WTC11 (cell line): ENCODE measurements around the gene ALOX15B. TPM values are rescaled to one million over a fixed set of nuclear protein-coding genes. Genes with fewer than 3 reads are reported as not detected.

Experiments used
- ATAC-seq: fragments of 200-7000 bp; cut with Tn5 transposase; 2 replicates; pipeline ENCODE4 v1.10.0; 2021; ENCODE audit warnings: mild to moderate bottlenecking, moderate library complexity
- CTCF ChIA-PET: fragments of 300-600 bp; sonication (Branson Sonifier 250); formaldehyde crosslinking; loops from one replicate; lab custom pipeline; 2021; ENCODE audit warnings: antibody characterized with exemption; lab: Charles Lee
- POLR2A ChIA-PET: fragments of 350-600 bp; sonication (Branson Sonifier 250); formaldehyde crosslinking; loops from one replicate; lab custom pipeline; 2021; ENCODE audit warnings: antibody characterized with exemption; lab: Charles Lee
- DNase-seq: peaks from one replicate; pipeline ENCODE4 v3.0.0; 2021; ENCODE audit warnings: low spot score
- H3K27ac Mint-ChIP-seq: 2 replicates; pipeline ENCODE4 v1.8.0; 2021; ENCODE audit warnings: mixed read lengths
- H3K27me3 Mint-ChIP-seq: 2 replicates; pipeline ENCODE4 v1.8.0; 2021; ENCODE audit warnings: low read depth, mild to moderate bottlenecking, moderate library complexity, mixed read lengths
- H3K36me3 Mint-ChIP-seq: 2 replicates; pipeline ENCODE4 v1.8.0; 2021; ENCODE audit warnings: mixed read lengths
- H3K4me1 Mint-ChIP-seq: 2 replicates; pipeline ENCODE4 v1.8.0; 2022; ENCODE audit warnings: mixed read lengths
- H3K4me3 Mint-ChIP-seq: 2 replicates; pipeline ENCODE4 v1.8.0; 2021; ENCODE audit warnings: mild to moderate bottlenecking, moderate library complexity, mixed read lengths
- H3K9me3 Mint-ChIP-seq: 2 replicates; pipeline ENCODE4 v1.8.0; 2021; ENCODE audit warnings: mixed read lengths
- E2F4 ChIP-seq: sonication (generic); formaldehyde crosslinking; IDR thresholded peaks from 2 replicates; pipeline ENCODE4 v1.8.1; 2022; ENCODE audit warnings: low read depth, mild to moderate bottlenecking, moderate library complexity, missing genetic modification reagents, borderline replicate concordance
- FOXP4 ChIP-seq: sonication (generic); formaldehyde crosslinking; IDR thresholded peaks from 2 replicates; pipeline ENCODE4 v1.8.0; 2022; ENCODE audit warnings: mild to moderate bottlenecking, missing genetic modification reagents
- GTF2I ChIP-seq: fragments of 250-450 bp; sonication (Bioruptor Pico); conservative IDR thresholded peaks from 2 replicates; pipeline ENCODE4 v1.4.0; 2021; ENCODE audit warnings: mild to moderate bottlenecking
- JAZF1 ChIP-seq: fragments of 250-450 bp; sonication (Bioruptor Pico); IDR thresholded peaks from 2 replicates; pipeline ENCODE4 v1.9.0; 2021; ENCODE audit warnings: moderate library complexity, mild to moderate bottlenecking, inconsistent platforms
- NFYB ChIP-seq: sonication (generic); formaldehyde crosslinking; conservative IDR thresholded peaks from 2 replicates; pipeline ENCODE4 v1.8.0; 2022; ENCODE audit warnings: low read depth, missing genetic modification reagents
- NR1H2 ChIP-seq: sonication (generic); formaldehyde crosslinking; IDR thresholded peaks from 2 replicates; pipeline ENCODE4 v1.9.0; 2021; ENCODE audit warnings: mild to moderate bottlenecking, moderate library complexity, missing genetic modification reagents
- ZNF121 ChIP-seq: sonication (generic); formaldehyde crosslinking; IDR thresholded peaks from 2 replicates; pipeline ENCODE4 v1.8.0; 2023; ENCODE audit warnings: missing genetic modification reagents
- ZNF425 ChIP-seq: fragments of 250-450 bp; sonication (Bioruptor Pico); conservative IDR thresholded peaks from 2 replicates; pipeline ENCODE4 v1.9.0; 2021; ENCODE audit warnings: mild to moderate bottlenecking
- total RNA-seq: library from RNA; stranded (reverse); gene quantifications from 3 replicates; pipeline ENCODE4 v1.2.3, GENCODE V29; 2021
- TF ChIP-seq, protein P1 (sequence below): sonication (generic); formaldehyde crosslinking; IDR thresholded peaks from 2 replicates; pipeline ENCODE4 v1.8.1; 2022; ENCODE audit warnings: mild to moderate bottlenecking, missing genetic modification reagents, moderate library complexity, borderline replicate concordance
- TF ChIP-seq, protein P2 (sequence below): sonication (generic); formaldehyde crosslinking; IDR thresholded peaks from 2 replicates; pipeline ENCODE4 v1.8.1; 2022; ENCODE audit warnings: low read depth, missing genetic modification reagents, borderline replicate concordance

The ALOX15B gene
- total RNA-seq, 1 experiment from 2014 or later = 0.22 TPM

GRCh38 chr17:8048236-8048635 lies 9.4 kb downstream of the ALOX15B start (continued):
- TF ChIP-seq, protein P1, sequence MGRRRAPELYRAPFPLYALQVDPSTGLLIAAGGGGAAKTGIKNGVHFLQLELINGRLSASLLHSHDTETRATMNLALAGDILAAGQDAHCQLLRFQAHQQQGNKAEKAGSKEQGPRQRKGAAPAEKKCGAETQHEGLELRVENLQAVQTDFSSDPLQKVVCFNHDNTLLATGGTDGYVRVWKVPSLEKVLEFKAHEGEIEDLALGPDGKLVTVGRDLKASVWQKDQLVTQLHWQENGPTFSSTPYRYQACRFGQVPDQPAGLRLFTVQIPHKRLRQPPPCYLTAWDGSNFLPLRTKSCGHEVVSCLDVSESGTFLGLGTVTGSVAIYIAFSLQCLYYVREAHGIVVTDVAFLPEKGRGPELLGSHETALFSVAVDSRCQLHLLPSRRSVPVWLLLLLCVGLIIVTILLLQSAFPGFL (CRISPR knock-in tag) = no peak
- TF ChIP-seq, protein P2, sequence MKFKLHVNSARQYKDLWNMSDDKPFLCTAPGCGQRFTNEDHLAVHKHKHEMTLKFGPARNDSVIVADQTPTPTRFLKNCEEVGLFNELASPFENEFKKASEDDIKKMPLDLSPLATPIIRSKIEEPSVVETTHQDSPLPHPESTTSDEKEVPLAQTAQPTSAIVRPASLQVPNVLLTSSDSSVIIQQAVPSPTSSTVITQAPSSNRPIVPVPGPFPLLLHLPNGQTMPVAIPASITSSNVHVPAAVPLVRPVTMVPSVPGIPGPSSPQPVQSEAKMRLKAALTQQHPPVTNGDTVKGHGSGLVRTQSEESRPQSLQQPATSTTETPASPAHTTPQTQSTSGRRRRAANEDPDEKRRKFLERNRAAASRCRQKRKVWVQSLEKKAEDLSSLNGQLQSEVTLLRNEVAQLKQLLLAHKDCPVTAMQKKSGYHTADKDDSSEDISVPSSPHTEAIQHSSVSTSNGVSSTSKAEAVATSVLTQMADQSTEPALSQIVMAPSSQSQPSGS = no peak
- TF ChIP-seq GTF2I (CRISPR knock-in tag) (no peak), ZNF425 (CRISPR knock-in tag) (no peak)
- TF ChIP-seq, all 79 proteins: peak for 0

GRCh38 chr17:8048736-8049135 lies 9.9 kb downstream of the ALOX15B start:
- DNase-seq (no peak), ATAC-seq (no peak)
- peaks cover 2% of the 10 kb centered on the region; the same call in 1 of the 2 replicates for H3K4me1 Mint-ChIP-seq
- no peak overlapping the region for H3K4me3 Mint-ChIP-seq
- POLR2A ChIA-PET = interaction anchor here (0.6 kb wide), 1 partner anchor 214 kb away, joined by 4 read pairs; no protein-coding TSS in a partner anchor
- H3K36me3 Mint-ChIP-seq = no peaks in the 10 kb centered on the region
- TF ChIP-seq NFYB = no peak
- TF ChIP-seq ZNF425 (CRISPR knock-in tag) = no peak
- no peak for TF ChIP-seq FOXP4 (CRISPR knock-in tag)
- TF ChIP-seq JAZF1 (CRISPR knock-in tag) = no peak
- no peak for TF ChIP-seq ZNF121
- H3K27me3 Mint-ChIP-seq = peaks cover 6% of the 10 kb centered on the region; the same call in 1 of the 2 replicates
- CTCF ChIA-PET = interaction anchor here (0.6 kb wide), 1 partner anchor 12 kb away, joined by 3 read pairs; no protein-coding TSS in a partner anchor
- no peaks in the 10 kb centered on the region for H3K9me3 Mint-ChIP-seq
- no peak overlapping the region for H3K27ac Mint-ChIP-seq

DNA sequence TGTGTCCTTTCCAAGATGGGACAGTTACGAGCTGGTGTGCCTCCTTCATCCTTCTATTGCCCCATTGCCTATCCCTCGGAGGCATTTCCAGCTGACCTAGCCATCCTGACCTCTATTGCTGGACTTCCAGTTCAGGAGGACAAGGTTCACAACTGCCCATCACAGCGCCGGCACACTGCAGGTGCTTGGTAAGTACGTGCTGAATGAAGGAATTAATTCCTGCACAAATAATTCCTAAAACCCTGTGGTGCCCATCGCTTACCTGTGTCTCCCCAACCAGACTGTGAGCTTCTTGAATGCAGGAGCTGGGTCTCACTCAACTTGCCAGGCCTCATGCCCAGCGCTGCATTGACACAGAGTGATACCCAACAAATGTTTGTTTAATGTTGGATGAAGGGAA lies 13.0 kb downstream of the ALOX15B start:
- CTCF ChIA-PET = interaction anchor here (0.7 to 1.4 kb wide), 5 partner anchors 10 to 62 kb away, joined by 3 to 6 read pairs (median 3); no protein-coding TSS in a partner anchor
- H3K27ac Mint-ChIP-seq = no peak overlapping the region
- H3K4me3 Mint-ChIP-seq = no peak overlapping the region
- H3K27me3 Mint-ChIP-seq = peaks cover 14% of the 10 kb centered on the region
- no peaks in the 10 kb centered on the region for H3K9me3 Mint-ChIP-seq
- no peaks in the 10 kb centered on the region for H3K36me3 Mint-ChIP-seq
- no peaks in the 10 kb centered on the region; the same call in 1 of the 2 replicates for H3K4me1 Mint-ChIP-seq
- DNase-seq (no peak), ATAC-seq (no peak)
- no peak for TF ChIP-seq E2F4 (CRISPR knock-in tag)
- TF ChIP-seq NR1H2 (CRISPR knock-in tag) = no peak
- TF ChIP-seq, all 79 proteins: peak for 0
- POLR2A ChIA-PET = no interaction called here
